Upper lobe of left lung (tissue), 6 donors: ENCODE data around the gene TIGD1. TPM values are rescaled to one million over a fixed set of nuclear protein-coding genes. Genes with fewer than 3 reads are reported as not detected.
A peak's percentile ranks its signal among the peaks of the same experiment; 100 is the strongest.

ENCODE experiments used
- ATAC-seq, 2 donors: fragments of 200-7000 bp; cut with Tn5 transposase; one replicate each; pipeline ENCODE4 v1.9.1; 2022; ENCODE audit warnings: mild to moderate bottlenecking in 2 of 2, moderate library complexity in 2 of 2; ENCODE audit not compliant: low FRiP score in 2 of 2
- DNase-seq, 2 donors: peaks; one replicate each; pipeline ENCODE4 v3.0.0-alpha.2; 2019 to 2020
- H3K27ac ChIP-seq, 4 donors: fragments of 200-600 bp; sonication (generic); one replicate each; pipeline ENCODE4 v1.5.1; 2016 to 2019
- H3K27me3 ChIP-seq, 4 donors: fragments of 200-600 bp; sonication (generic); one replicate each; pipeline ENCODE4 v1.5.1; 2017 to 2019
- H3K36me3 ChIP-seq, 4 donors: fragments of 200-600 bp; sonication (generic); one replicate each; pipeline ENCODE4 v1.5.1; 2016 to 2019
- H3K4me1 ChIP-seq, 4 donors: fragments of 200-600 bp; sonication (generic); one replicate each; pipeline ENCODE4 v1.5.1; 2018 to 2019
- H3K4me3 ChIP-seq, 4 donors: fragments of 200-600 bp; sonication (generic); one replicate each; pipeline ENCODE4 v1.5.1; 2017 to 2019; ENCODE audit warnings: mild to moderate bottlenecking in 2 of 4, moderate library complexity in 1 of 4
- H3K9me3 ChIP-seq, 4 donors: fragments of 200-600 bp; sonication (generic); one replicate each; pipeline ENCODE4 v1.5.1; 2018 to 2019
- CTCF ChIP-seq, 6 experiments: fragments of 450-650 bp in 4 of 6; fragments of 200-600 bp in 2 of 6; sonication (generic) in 2 of 6; IDR thresholded peaks; one replicate each; pipeline ENCODE4 v1.5.1; 2016 to 2019; ENCODE audit warnings: antibody characterized with exemption in 6 of 6
- EP300 ChIP-seq, 4 donors: sonication (generic); formaldehyde crosslinking; IDR thresholded peaks; one replicate each; pipeline ENCODE4 v1.5.1; 2017; ENCODE audit warnings: antibody characterized with exemption in 4 of 4, control low read depth in 2 of 4
- POLR2A ChIP-seq, 4 donors: fragments of 450-650 bp; IDR thresholded peaks; one replicate each; pipeline ENCODE4 v1.5.1; 2016 to 2017; ENCODE audit warnings: antibody characterized with exemption in 4 of 4, mild to moderate bottlenecking in 2 of 4
- POLR2AphosphoS5 ChIP-seq, 2 donors: sonication (generic); formaldehyde crosslinking; IDR thresholded peaks; one replicate each; pipeline ENCODE4 v1.5.1; 2017; ENCODE audit warnings: antibody characterized with exemption in 2 of 2
- WGBS, 2 donors: methylation state at CpG; one replicate each; pipeline ENCODE4 v1.1.5; 2017 to 2018; 5-methylcytosine and 5-hydroxymethylcytosine counted together
- total RNA-seq, 6 donors: library from RNA; depleted of rRNA in 4 of 6; stranded (reverse); fragments of >200 nt in 4 of 6; gene quantifications; one replicate each; pipeline versions ENCODE4 v1.1.0 to v1.2.1, GENCODE V29; 2016 to 2021
- donor health status: DM: no; HTN: no; CAD: no; lungs with moderate emphysema.
- donor health status: DM: no; HTN: yes; CAD: no; lungs with severe emphysema.

TIGD1 gene
- total RNA-seq, 6 donors from 2014 or later, result 2.6 to 12.6 (median 4.4) TPM

- DNase-seq (no peak), ATAC-seq (no peak)
- Histone ChIP-seq H3K27ac (peak overlapping the region; percentile 93 to 99 (median 98)), H3K27me3 (no peaks in the 10 kb centered on the region), H3K9me3 (peaks cover 0 to 5% (median 0%) of the 10 kb centered on the region in 4 donors), H3K36me3 (peaks cover 0 to 21% (median 5%) of the 10 kb centered on the region in 4 donors), H3K4me3 (peak overlapping the region; percentile 71 to 97 (median 86)), H3K4me1 (peaks cover 28 to 54% (median 41%) of the 10 kb centered on the region in 4 donors)
- WGBS, 2 donors, result 6 to 8% methylated on average over 7 of the region's 7 CpGs
- TF ChIP-seq CTCF (IDR thresholded peaks at IDR 0.05) (no peak), EP300 (IDR thresholded peaks at IDR 0.05) (no peak), POLR2A (IDR thresholded peaks at IDR 0.05) (no peak), POLR2AphosphoS5 (IDR thresholded peaks at IDR 0.05) (no peak)
Measured at GRCh38 chr2:232551250-232551638, 887 bp upstream of the TIGD1 start.

- Histone ChIP-seq H3K36me3 (peaks cover 0 to 15% (median 3%) of the 10 kb centered on the region in 4 donors), H3K4me3 (peak overlapping the region; percentile 71 to 97 (median 86)), H3K27me3 (no peaks in the 10 kb centered on the region), H3K27ac (peak overlapping the region; percentile 93 to 99 (median 98)), H3K9me3 (peaks cover 0 to 5% (median 0%) of the 10 kb centered on the region in 4 donors), H3K4me1 (peaks cover 28 to 54% (median 41%) of the 10 kb centered on the region in 4 donors)
- ATAC-seq (no peak), DNase-seq (no peak)
- TF ChIP-seq POLR2A (IDR thresholded peaks at IDR 0.05) (no peak), POLR2AphosphoS5 (IDR thresholded peaks at IDR 0.05) (no peak), EP300 (IDR thresholded peaks at IDR 0.05) (no peak), CTCF (IDR thresholded peaks at IDR 0.05) (no peak)
- 33 to 37% methylated on average over 21 of the region's 21 CpGs for WGBS, 2 donors
Measured at GRCh38 chr2:232549655-232550353, 553 bp downstream of the TIGD1 start.

- TF ChIP-seq CTCF (IDR thresholded peaks at IDR 0.05), result no peak
- no peak for TF ChIP-seq POLR2AphosphoS5 (IDR thresholded peaks at IDR 0.05)
- no peak for TF ChIP-seq EP300 (IDR thresholded peaks at IDR 0.05)
- TF ChIP-seq POLR2A (IDR thresholded peaks at IDR 0.05), result no peak
- no peak for ATAC-seq
Measured at GRCh38 chr2:232547991-232548390, 2.4 kb downstream of the TIGD1 start.

GRCh38 chr2:232545511-232546375, 4.6 kb downstream of the TIGD1 start:
- DNase-seq (peak in 1 of 2 donors; percentile 55), ATAC-seq (peak in 1 of 2 donors; percentile 27)
- WGBS, 2 donors, result 74 to 80% methylated on average over 8 to 17 of the region's 17 CpGs
- Histone ChIP-seq H3K4me3 (no peak overlapping the region), H3K4me1 (peaks cover 5 to 21% (median 12%) of the 10 kb centered on the region in 4 donors), H3K27ac (peak overlapping the region in 1 of 4 donors; percentile 52), H3K36me3 (peaks cover 0 to 7% (median 0%) of the 10 kb centered on the region in 4 donors), H3K27me3 (no peaks in the 10 kb centered on the region), H3K9me3 (peaks cover 0 to 5% (median 0%) of the 10 kb centered on the region in 4 donors)
- no peak for TF ChIP-seq EP300 (IDR thresholded peaks at IDR 0.05)
- TF ChIP-seq POLR2AphosphoS5 (IDR thresholded peaks at IDR 0.05), result no peak
- no peak for TF ChIP-seq CTCF (IDR thresholded peaks at IDR 0.05)
- TF ChIP-seq POLR2A (IDR thresholded peaks at IDR 0.05), result peak in 1 of 4 donors; percentile 21

More at GRCh38 chr2:232547991-232548390, 2.4 kb downstream of the TIGD1 start:
- Histone ChIP-seq H3K9me3 (peaks cover 0 to 5% (median 0%) of the 10 kb centered on the region in 4 donors), H3K4me1 (peaks cover 21 to 36% (median 28%) of the 10 kb centered on the region in 4 donors), H3K27ac (no peak overlapping the region), H3K27me3 (no peaks in the 10 kb centered on the region), H3K4me3 (no peak overlapping the region), H3K36me3 (peaks cover 0 to 14% (median 2%) of the 10 kb centered on the region in 4 donors)
- no peak for DNase-seq
- WGBS, 2 donors, result 95 to 99% methylated on average over 6 of the region's 6 CpGs
